ENCODE measurements around the gene ST3GAL3. TPM values are rescaled to one million over a fixed set of nuclear protein-coding genes. Genes with fewer than 3 reads are reported as not detected.
A peak's percentile ranks its signal among the peaks of the same experiment; 100 is the strongest.

The ST3GAL3 gene
- total RNA-seq, 2 experiments from 2014 or later = 15.8 to 20.9 TPM

GRCh38 chr1:43704838-43705237 lies 2.5 kb upstream of the ST3GAL3 start:
- CTCF ChIA-PET = interaction anchor here (0.7 to 1.3 kb wide), 3 partner anchors 8 to 250 kb away, joined by 3 to 4 read pairs (median 4); no protein-coding TSS in a partner anchor
- no peak overlapping the region for H3K4me3 Mint-ChIP-seq

GRCh38 chr1:43705334-43705733 lies 2.0 kb upstream of the ST3GAL3 start:
- no peaks in the 10 kb centered on the region for H3K27me3 Mint-ChIP-seq
- peaks cover 27% of the 10 kb centered on the region for H3K4me1 Mint-ChIP-seq
- no peak for ATAC-seq
- no peaks in the 10 kb centered on the region for H3K9me3 Mint-ChIP-seq (ENCODE audit: low read depth)
- peaks cover 32% of the 10 kb centered on the region for H3K36me3 Mint-ChIP-seq (ENCODE audit: low read depth)
- ChIA-PET POLR2A (no interaction called here), CTCF (interaction anchor here (0.6 to 1.3 kb wide), 4 partner anchors 7 to 250 kb away, joined by 3 to 4 read pairs (median 4); no protein-coding TSS in a partner anchor)
- no peak overlapping the region for H3K27ac Mint-ChIP-seq
- no peak for DNase-seq
- intact Hi-C loops (cut with DNase I, micrococcal nuclease) = loop anchor here (5.0 kb wide), 8 partner anchors 227 to 1243 kb away; partner anchors contain the start of genes ARTN (in 1 of the 2), CCDC24 (in 1 of the 2), CCDC30 (in 1 of the 2) and DMAP1 (in 1 of the 2)
- H3K4me3 Mint-ChIP-seq = peak overlapping the region; percentile 89

More at GRCh38 chr1:43704838-43705237, 2.5 kb upstream of the ST3GAL3 start:
- no peak overlapping the region for H3K27ac Mint-ChIP-seq
- no peaks in the 10 kb centered on the region for H3K27me3 Mint-ChIP-seq
- intact Hi-C loops (cut with DNase I, micrococcal nuclease) = loop anchor here (5.0 kb wide), 8 partner anchors 227 to 1243 kb away; partner anchors contain the start of genes ARTN (in 1 of the 2), CCDC24 (in 1 of the 2), CCDC30 (in 1 of the 2) and DMAP1 (in 1 of the 2)
- DNase-seq (peak; percentile 12), ATAC-seq (no peak)
- H3K4me1 Mint-ChIP-seq = peaks cover 25% of the 10 kb centered on the region
- POLR2A ChIA-PET = interaction anchor here (0.5 kb wide), 1 partner anchor 28 kb away, joined by 3 read pairs; no protein-coding TSS in a partner anchor
- no peaks in the 10 kb centered on the region for H3K9me3 Mint-ChIP-seq (ENCODE audit: low read depth)
- peaks cover 29% of the 10 kb centered on the region for H3K36me3 Mint-ChIP-seq (ENCODE audit: low read depth)

GRCh38 chr1:43705982-43706597 lies 1.2 kb upstream of the ST3GAL3 start:
- Mint-ChIP-seq H3K9me3 (ENCODE audit: low read depth) (no peaks in the 10 kb centered on the region), H3K27me3 (no peaks in the 10 kb centered on the region), H3K4me3 (peak overlapping the region; percentile 89), H3K4me1 (peaks cover 32% of the 10 kb centered on the region), H3K27ac (peak overlapping the region; percentile 83), H3K36me3 (ENCODE audit: low read depth) (peaks cover 36% of the 10 kb centered on the region)
- CTCF ChIA-PET = interaction anchor here (0.6 to 1.3 kb wide), 3 partner anchors 57 to 264 kb away, joined by 3 to 4 read pairs (median 4); no protein-coding TSS in a partner anchor
- DNase-seq (no peak), ATAC-seq (no peak)
- intact Hi-C loops (cut with DNase I, micrococcal nuclease) = loop anchor here (2.0 to 5.0 kb wide), 9 partner anchors 55 to 1244 kb away; partner anchors contain the start of genes ARTN (in 1 of the 2), CCDC24 (in 1 of the 2), CCDC30 (in 1 of the 2) and DMAP1 (in 1 of the 2)
- POLR2A ChIA-PET = interaction anchor here (0.6 to 1.5 kb wide), 4 partner anchors 13 to 241 kb away, joined by 3 to 13 read pairs (median 4); partner anchors contain the start of genes IPO13 and KDM4A

- peak; percentile 57 for DNase-seq
- ChIA-PET POLR2A (interaction anchor here (0.6 to 1.5 kb wide), 6 partner anchors 7 to 1015 kb away, joined by 3 to 13 read pairs (median 3); partner anchors contain the start of genes IPO13 and KDM4A), CTCF (interaction anchor here (0.6 to 1.3 kb wide), 7 partner anchors 18 to 264 kb away, joined by 3 to 6 read pairs (median 3); partner anchors contain the start of genes IPO13 and KDM4A)
- Mint-ChIP-seq H3K36me3 (ENCODE audit: low read depth) (peaks cover 31% of the 10 kb centered on the region), H3K9me3 (ENCODE audit: low read depth) (no peaks in the 10 kb centered on the region), H3K27ac (peak overlapping the region; percentile 83), H3K4me1 (peaks cover 32% of the 10 kb centered on the region), H3K27me3 (no peaks in the 10 kb centered on the region), H3K4me3 (peak overlapping the region; percentile 89)
- ATAC-seq = no peak
- intact Hi-C loops (cut with DNase I, micrococcal nuclease) = loop anchor here (1.0 to 5.0 kb wide), 20 partner anchors 56 to 1244 kb away; partner anchors contain the start of genes IPO13 (in 2 of the 2), KDM4A (in 2 of the 2), ARTN (in 1 of the 2) and ATP6V0B (in 1 of the 2)
Observed at GRCh38 chr1:43706598-43707189, 642 bp upstream of the ST3GAL3 start.

GRCh38 chr1:43708002-43708410 lies 670 bp downstream of the ST3GAL3 start:
- ChIA-PET CTCF (interaction anchor here (1.1 kb wide), 1 partner anchor 16 kb away, joined by 3 read pairs; no protein-coding TSS in a partner anchor), POLR2A (interaction anchor here (0.6 kb wide), 1 partner anchor 238 kb away, joined by 3 read pairs; no protein-coding TSS in a partner anchor)
- Mint-ChIP-seq H3K36me3 (ENCODE audit: low read depth) (peaks cover 28% of the 10 kb centered on the region), H3K27me3 (no peaks in the 10 kb centered on the region), H3K4me3 (peak overlapping the region; percentile 89), H3K9me3 (ENCODE audit: low read depth) (no peaks in the 10 kb centered on the region), H3K4me1 (peaks cover 32% of the 10 kb centered on the region), H3K27ac (peak overlapping the region; percentile 82)
- ATAC-seq = no peak
- intact Hi-C loops (cut with DNase I, micrococcal nuclease) = loop anchor here (2.0 to 5.0 kb wide), 9 partner anchors 224 to 1246 kb away; partner anchors contain the start of genes ARTN (in 1 of the 2), CCDC24 (in 1 of the 2), CCDC30 (in 1 of the 2) and DMAP1 (in 1 of the 2)
- DNase-seq = no peak

GRCh38 chr1:43711049-43711448 lies 3.7 kb downstream of the ST3GAL3 start:
- DNase-seq = no peak
- H3K4me1 Mint-ChIP-seq = peaks cover 24% of the 10 kb centered on the region
- no peaks in the 10 kb centered on the region for H3K27me3 Mint-ChIP-seq
- no peak overlapping the region for H3K4me3 Mint-ChIP-seq
- peaks cover 16% of the 10 kb centered on the region for H3K36me3 Mint-ChIP-seq (ENCODE audit: low read depth)
- no peak for ATAC-seq
- no peak overlapping the region for H3K27ac Mint-ChIP-seq
- intact Hi-C loops (cut with DNase I, micrococcal nuclease) = no loop called here
- no peaks in the 10 kb centered on the region for H3K9me3 Mint-ChIP-seq (ENCODE audit: low read depth)
- POLR2A ChIA-PET = no interaction called here
- CTCF ChIA-PET = interaction anchor here (0.9 to 1.2 kb wide), 4 partner anchors 54 to 224 kb away, joined by 3 to 5 read pairs (median 3); partner anchors contain the start of gene KDM4A

GRCh38 chr1:43711524-43712386 lies 4.4 kb downstream of the ST3GAL3 start:
- Mint-ChIP-seq H3K36me3 (ENCODE audit: low read depth) (peaks cover 16% of the 10 kb centered on the region), H3K27ac (no peak overlapping the region), H3K4me3 (no peak overlapping the region), H3K27me3 (no peaks in the 10 kb centered on the region), H3K9me3 (ENCODE audit: low read depth) (no peaks in the 10 kb centered on the region), H3K4me1 (peaks cover 19% of the 10 kb centered on the region)
- ATAC-seq = no peak
- CTCF ChIA-PET = interaction anchor here (1.1 to 1.2 kb wide), 2 partner anchors 62 to 222 kb away, joined by 3 to 5 read pairs; partner anchors contain the start of gene KDM4A
- POLR2A ChIA-PET = no interaction called here
- intact Hi-C loops (cut with DNase I, micrococcal nuclease) = no loop called here
- no peak for DNase-seq

DNA sequence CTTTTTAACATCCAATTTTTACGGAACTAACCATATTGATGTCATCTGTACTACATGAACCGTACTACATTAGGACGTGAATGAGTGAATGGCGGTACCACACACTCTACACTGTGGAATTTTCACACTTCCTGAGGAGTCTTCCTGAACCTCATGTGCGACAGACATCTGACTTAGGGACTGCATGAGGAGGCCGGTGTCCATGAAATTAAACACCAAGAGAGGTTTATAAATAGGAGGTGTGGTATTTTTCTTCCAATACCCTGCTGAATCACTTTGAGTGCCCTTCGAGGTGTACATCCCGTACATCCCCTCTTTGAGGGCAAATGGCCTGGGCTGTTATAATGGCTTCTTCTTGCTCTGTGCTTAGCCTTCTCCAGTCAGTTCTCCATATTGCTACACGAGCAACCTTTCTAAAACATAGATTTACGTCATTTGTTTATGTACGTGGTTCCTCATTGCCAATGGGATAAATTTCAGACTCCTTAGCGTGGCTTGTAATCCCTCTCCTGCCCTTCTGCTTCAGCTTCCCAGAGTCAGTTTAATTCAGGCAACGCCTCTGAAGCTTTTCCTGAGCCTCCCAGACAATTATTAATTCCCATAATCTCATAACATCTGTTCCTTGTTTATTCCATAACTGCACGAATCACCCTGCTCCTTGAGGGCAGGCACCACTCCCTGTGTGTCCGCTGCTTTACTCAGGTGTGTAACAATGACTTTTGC lies 9.4 kb downstream of the ST3GAL3 start:
- DNase-seq (no peak), ATAC-seq (no peak)
- intact Hi-C loops (cut with DNase I, micrococcal nuclease) = no loop called here
- Mint-ChIP-seq H3K27me3 (no peaks in the 10 kb centered on the region), H3K9me3 (ENCODE audit: low read depth) (no peaks in the 10 kb centered on the region), H3K27ac (no peak overlapping the region), H3K36me3 (ENCODE audit: low read depth) (no peaks in the 10 kb centered on the region), H3K4me3 (no peak overlapping the region), H3K4me1 (no peaks in the 10 kb centered on the region)
- ChIA-PET CTCF (no interaction called here), POLR2A (no interaction called here)

DNA sequence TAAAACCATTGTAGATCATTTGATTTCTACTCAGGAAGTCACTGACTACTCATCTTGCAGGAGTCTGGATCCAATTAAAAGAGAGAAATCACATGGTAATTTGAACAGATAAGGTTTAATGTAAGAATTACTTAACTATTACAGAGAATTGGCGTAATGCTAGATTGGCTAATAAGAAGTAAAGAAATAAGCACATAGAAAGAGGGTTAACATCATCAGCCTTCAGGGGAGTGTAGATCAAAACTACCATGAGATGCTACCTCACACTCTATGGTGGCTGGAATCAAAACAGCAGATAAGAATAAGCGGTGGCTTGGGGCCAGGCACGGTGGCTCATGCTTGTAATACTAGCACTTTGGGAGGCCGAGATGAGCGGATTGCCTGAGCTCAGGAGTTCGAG lies 11.7 kb downstream of the ST3GAL3 start:
- no peaks in the 10 kb centered on the region for H3K4me1 Mint-ChIP-seq
- no peak for DNase-seq
- no peak for ATAC-seq
- H3K36me3 Mint-ChIP-seq (ENCODE audit: low read depth) = peaks cover 2% of the 10 kb centered on the region
- no peaks in the 10 kb centered on the region for H3K27me3 Mint-ChIP-seq
- ChIA-PET POLR2A (no interaction called here), CTCF (no interaction called here)
- no peak overlapping the region for H3K27ac Mint-ChIP-seq
- H3K9me3 Mint-ChIP-seq (ENCODE audit: low read depth) = no peaks in the 10 kb centered on the region
- H3K4me3 Mint-ChIP-seq = no peak overlapping the region
- intact Hi-C loops (cut with DNase I, micrococcal nuclease) = no loop called here

Measured in activated CD4-positive, alpha-beta T cell treated with anti-CD3 and anti-CD28 coated beads for 36 hours (primary cell).